ENCODE measurements around the gene TLX2.

DNA sequence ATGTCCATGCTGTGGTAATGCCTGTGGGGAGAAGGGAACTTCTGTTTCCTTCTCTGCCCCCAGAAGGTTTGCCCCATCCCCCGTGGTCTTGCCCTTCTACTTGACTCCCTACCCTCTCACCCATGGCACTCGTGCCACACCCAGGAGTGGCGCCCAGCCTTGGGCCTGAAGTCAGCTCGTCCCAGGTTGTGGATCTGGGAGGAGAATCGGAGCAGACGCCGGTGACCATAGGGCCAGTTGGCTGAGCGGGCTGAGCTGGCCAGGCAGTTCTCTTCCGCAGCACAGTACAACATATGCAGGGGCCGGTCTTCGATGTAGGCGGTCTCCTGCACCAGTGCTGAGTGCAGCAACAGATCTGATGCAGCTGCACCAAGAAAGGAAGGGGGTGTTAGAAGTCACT, 20.2 kb downstream of the TLX2 start:
- TF ChIP-seq, protein P1, sequence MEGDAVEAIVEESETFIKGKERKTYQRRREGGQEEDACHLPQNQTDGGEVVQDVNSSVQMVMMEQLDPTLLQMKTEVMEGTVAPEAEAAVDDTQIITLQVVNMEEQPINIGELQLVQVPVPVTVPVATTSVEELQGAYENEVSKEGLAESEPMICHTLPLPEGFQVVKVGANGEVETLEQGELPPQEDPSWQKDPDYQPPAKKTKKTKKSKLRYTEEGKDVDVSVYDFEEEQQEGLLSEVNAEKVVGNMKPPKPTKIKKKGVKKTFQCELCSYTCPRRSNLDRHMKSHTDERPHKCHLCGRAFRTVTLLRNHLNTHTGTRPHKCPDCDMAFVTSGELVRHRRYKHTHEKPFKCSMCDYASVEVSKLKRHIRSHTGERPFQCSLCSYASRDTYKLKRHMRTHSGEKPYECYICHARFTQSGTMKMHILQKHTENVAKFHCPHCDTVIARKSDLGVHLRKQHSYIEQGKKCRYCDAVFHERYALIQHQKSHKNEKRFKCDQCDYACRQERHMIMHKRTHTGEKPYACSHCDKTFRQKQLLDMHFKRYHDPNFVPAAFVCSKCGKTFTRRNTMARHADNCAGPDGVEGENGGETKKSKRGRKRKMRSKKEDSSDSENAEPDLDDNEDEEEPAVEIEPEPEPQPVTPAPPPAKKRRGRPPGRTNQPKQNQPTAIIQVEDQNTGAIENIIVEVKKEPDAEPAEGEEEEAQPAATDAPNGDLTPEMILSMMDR (IDR thresholded peaks at IDR 0.05; ENCODE audit: insufficient read depth, low read length) = no peak
- no peak for TF ChIP-seq GABPA (IDR thresholded peaks at IDR 0.05; ENCODE audit: low read depth)
- TF ChIP-seq POLR2AphosphoS5 (IDR thresholded peaks at IDR 0.05; ENCODE audit: low read depth) = no peak
- TF ChIP-seq, protein P2, sequence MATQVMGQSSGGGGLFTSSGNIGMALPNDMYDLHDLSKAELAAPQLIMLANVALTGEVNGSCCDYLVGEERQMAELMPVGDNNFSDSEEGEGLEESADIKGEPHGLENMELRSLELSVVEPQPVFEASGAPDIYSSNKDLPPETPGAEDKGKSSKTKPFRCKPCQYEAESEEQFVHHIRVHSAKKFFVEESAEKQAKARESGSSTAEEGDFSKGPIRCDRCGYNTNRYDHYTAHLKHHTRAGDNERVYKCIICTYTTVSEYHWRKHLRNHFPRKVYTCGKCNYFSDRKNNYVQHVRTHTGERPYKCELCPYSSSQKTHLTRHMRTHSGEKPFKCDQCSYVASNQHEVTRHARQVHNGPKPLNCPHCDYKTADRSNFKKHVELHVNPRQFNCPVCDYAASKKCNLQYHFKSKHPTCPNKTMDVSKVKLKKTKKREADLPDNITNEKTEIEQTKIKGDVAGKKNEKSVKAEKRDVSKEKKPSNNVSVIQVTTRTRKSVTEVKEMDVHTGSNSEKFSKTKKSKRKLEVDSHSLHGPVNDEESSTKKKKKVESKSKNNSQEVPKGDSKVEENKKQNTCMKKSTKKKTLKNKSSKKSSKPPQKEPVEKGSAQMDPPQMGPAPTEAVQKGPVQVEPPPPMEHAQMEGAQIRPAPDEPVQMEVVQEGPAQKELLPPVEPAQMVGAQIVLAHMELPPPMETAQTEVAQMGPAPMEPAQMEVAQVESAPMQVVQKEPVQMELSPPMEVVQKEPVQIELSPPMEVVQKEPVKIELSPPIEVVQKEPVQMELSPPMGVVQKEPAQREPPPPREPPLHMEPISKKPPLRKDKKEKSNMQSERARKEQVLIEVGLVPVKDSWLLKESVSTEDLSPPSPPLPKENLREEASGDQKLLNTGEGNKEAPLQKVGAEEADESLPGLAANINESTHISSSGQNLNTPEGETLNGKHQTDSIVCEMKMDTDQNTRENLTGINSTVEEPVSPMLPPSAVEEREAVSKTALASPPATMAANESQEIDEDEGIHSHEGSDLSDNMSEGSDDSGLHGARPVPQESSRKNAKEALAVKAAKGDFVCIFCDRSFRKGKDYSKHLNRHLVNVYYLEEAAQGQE (IDR thresholded peaks at IDR 0.05; ENCODE audit: insufficient replicate concordance, low read depth) = no peak

All from HL-60 (cell line).